NB4 (cell line): ENCODE results near the gene BIRC7.

Experiments
- DNase-seq: peaks from one replicate; pipeline ENCODE4 v3.0.0; 2010; ENCODE audit warnings: low read depth
- H3K4me3 ChIP-seq: one replicate; pipeline ENCODE4 v1.5.1; 2011; ENCODE audit warnings: mild to moderate bottlenecking, low read depth, low read length, moderate library complexity
- CTCF ChIP-seq: IDR thresholded peaks from one replicate; pipeline ENCODE4 v1.5.1; 2012; ENCODE audit warnings: low read depth, low read length
- MAX ChIP-seq: IDR thresholded peaks from 2 replicates; pipeline ENCODE4 v1.6.1; 2011; ENCODE audit warnings: low read depth, low read length
- MYC ChIP-seq: IDR thresholded peaks from 2 replicates; pipeline ENCODE4 v1.6.1; 2011; ENCODE audit warnings: low read depth, low read length
- POLR2A ChIP-seq: IDR thresholded peaks from 2 replicates; pipeline ENCODE4 v1.6.1; 2011; ENCODE audit warnings: mild to moderate bottlenecking; ENCODE audit not compliant: insufficient read length; ENCODE audit errors: extremely low read depth

The BIRC7 gene

GRCh38 chr20:63236116-63236837, 572 bp downstream of the BIRC7 start:
- TF ChIP-seq MYC, result no peak
- no peak for TF ChIP-seq MAX
- TF ChIP-seq POLR2A, result no peak
- TF ChIP-seq CTCF, result no peak
- no peak for DNase-seq
- no peak overlapping the region for H3K4me3 ChIP-seq

- no peak for TF ChIP-seq MAX
- no peak for DNase-seq
- no peak overlapping the region for H3K4me3 ChIP-seq
These were observed 2.3 kb downstream of the BIRC7 start for GRCh38 chr20:63238031-63238430.

GRCh38 chr20:63238514-63239125, 2.9 kb downstream of the BIRC7 start:
- TF ChIP-seq POLR2A (no peak), MYC (no peak), CTCF (peak; percentile 20), MAX (peak; percentile 67)
- peak; percentile 49 for DNase-seq
- H3K4me3 ChIP-seq, result no peak overlapping the region

- no peak overlapping the region for H3K4me3 ChIP-seq
- DNase-seq, result no peak
- TF ChIP-seq POLR2A (no peak), MAX (no peak), CTCF (no peak), MYC (no peak)
These were observed 3.7 kb downstream of the BIRC7 start for GRCh38 chr20:63239431-63239830.

GRCh38 chr20:63240004-63240403, 4.3 kb downstream of the BIRC7 start:
- TF ChIP-seq MAX (no peak), CTCF (no peak), MYC (no peak), POLR2A (no peak)
- no peak overlapping the region for H3K4me3 ChIP-seq
- no peak for DNase-seq

- no peak for DNase-seq
- no peak for TF ChIP-seq POLR2A
- no peak for TF ChIP-seq MAX
- no peak for TF ChIP-seq MYC
- TF ChIP-seq CTCF, result no peak
- H3K4me3 ChIP-seq, result no peak overlapping the region
These were observed 5.6 kb downstream of the BIRC7 start for GRCh38 chr20:63241272-63241671.
